Measurements from ENCODE around the gene DZIP1L.

- TF ChIP-seq CTCF (conservative IDR thresholded peaks at IDR 0.05) (no peak), EZH2 (IDR thresholded peaks at IDR 0.05; ENCODE audit: low read depth) (no peak)
Observed at GRCh38 chr3:138165061-138165460, 49.7 kb upstream of the DZIP1L start.

All from PC-9 (cell line).